ENCODE results near the gene ADAMTSL1. TPM values are rescaled to one million over a fixed set of nuclear protein-coding genes. Genes with fewer than 3 reads are reported as not detected.

Gene ADAMTSL1, protein sequence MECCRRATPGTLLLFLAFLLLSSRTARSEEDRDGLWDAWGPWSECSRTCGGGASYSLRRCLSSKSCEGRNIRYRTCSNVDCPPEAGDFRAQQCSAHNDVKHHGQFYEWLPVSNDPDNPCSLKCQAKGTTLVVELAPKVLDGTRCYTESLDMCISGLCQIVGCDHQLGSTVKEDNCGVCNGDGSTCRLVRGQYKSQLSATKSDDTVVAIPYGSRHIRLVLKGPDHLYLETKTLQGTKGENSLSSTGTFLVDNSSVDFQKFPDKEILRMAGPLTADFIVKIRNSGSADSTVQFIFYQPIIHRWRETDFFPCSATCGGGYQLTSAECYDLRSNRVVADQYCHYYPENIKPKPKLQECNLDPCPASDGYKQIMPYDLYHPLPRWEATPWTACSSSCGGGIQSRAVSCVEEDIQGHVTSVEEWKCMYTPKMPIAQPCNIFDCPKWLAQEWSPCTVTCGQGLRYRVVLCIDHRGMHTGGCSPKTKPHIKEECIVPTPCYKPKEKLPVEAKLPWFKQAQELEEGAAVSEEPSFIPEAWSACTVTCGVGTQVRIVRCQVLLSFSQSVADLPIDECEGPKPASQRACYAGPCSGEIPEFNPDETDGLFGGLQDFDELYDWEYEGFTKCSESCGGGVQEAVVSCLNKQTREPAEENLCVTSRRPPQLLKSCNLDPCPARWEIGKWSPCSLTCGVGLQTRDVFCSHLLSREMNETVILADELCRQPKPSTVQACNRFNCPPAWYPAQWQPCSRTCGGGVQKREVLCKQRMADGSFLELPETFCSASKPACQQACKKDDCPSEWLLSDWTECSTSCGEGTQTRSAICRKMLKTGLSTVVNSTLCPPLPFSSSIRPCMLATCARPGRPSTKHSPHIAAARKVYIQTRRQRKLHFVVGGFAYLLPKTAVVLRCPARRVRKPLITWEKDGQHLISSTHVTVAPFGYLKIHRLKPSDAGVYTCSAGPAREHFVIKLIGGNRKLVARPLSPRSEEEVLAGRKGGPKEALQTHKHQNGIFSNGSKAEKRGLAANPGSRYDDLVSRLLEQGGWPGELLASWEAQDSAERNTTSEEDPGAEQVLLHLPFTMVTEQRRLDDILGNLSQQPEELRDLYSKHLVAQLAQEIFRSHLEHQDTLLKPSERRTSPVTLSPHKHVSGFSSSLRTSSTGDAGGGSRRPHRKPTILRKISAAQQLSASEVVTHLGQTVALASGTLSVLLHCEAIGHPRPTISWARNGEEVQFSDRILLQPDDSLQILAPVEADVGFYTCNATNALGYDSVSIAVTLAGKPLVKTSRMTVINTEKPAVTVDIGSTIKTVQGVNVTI (N-terminal part only)
- 10 to 100 TPM; 10.4 to 15.8 (median 12.3) TPM for polyA plus RNA-seq (ENCODE audit: insufficient read length in 3 of 3)
- long read RNA-seq, donor 1, partial matches to known transcripts: 0 of 1 reads
- long read RNA-seq, donor 1, other reads (novel, unspliced or antisense): 0 of 1 reads
- long read RNA-seq, donor 2: 0 reads
- long read RNA-seq, donor 3, full-length matches to known transcripts: 2 of 2 reads
- long read RNA-seq, donor 3, partial matches to known transcripts: 0 of 2 reads
- long read RNA-seq, donor 3, other reads (novel, unspliced or antisense): 0 of 2 reads
- long read RNA-seq, donor 4, partial matches to known transcripts: 0 of 1 reads
- long read RNA-seq, donor 4, other reads (novel, unspliced or antisense): 0 of 1 reads
- long read RNA-seq, donor 5, partial matches to known transcripts: 0 of 1 reads
- long read RNA-seq, donor 5, other reads (novel, unspliced or antisense): 0 of 1 reads
- long read RNA-seq, donor 6, partial matches to known transcripts: 0 of 1 reads
- long read RNA-seq, donor 6, other reads (novel, unspliced or antisense): 0 of 1 reads
- long read RNA-seq, donor 7, partial matches to known transcripts: 0 of 2 reads
- long read RNA-seq, donor 7, other reads (novel, unspliced or antisense): 0 of 2 reads
- long read RNA-seq, donor 8, full-length matches to known transcripts: 7 of 14 reads
- long read RNA-seq, donor 8, partial matches to known transcripts: 7 of 14 reads
- long read RNA-seq, donor 8, other reads (novel, unspliced or antisense): 0 of 14 reads
- long read RNA-seq, donor 9, partial matches to known transcripts: 0 of 1 reads
- long read RNA-seq, donor 9, other reads (novel, unspliced or antisense): 0 of 1 reads
- long read RNA-seq, donor 10, partial matches to known transcripts: 0 of 2 reads
- long read RNA-seq, donor 10, other reads (novel, unspliced or antisense): 0 of 2 reads
- long read RNA-seq, donor 11: 0 reads
- long read RNA-seq, donor 12, partial matches to known transcripts: 0 of 3 reads
- long read RNA-seq, donor 12, other reads (novel, unspliced or antisense): 0 of 3 reads
- long read RNA-seq, donor 13, partial matches to known transcripts: 0 of 4 reads
- long read RNA-seq, donor 13, other reads (novel, unspliced or antisense): 0 of 4 reads
- long read RNA-seq, donor 14: 0 reads
- long read RNA-seq, donor 15: 0 reads
- long read RNA-seq, donor 16: 0 reads

- peak; percentile 62 for DNase-seq
These were observed at the start of gene ADAMTSL1 for GRCh38 chr9:18473652-18474279. Gene ADAMTSL1, plus strand, starts transcription at chr9:18474153. Its CDS starts 80 bp downstream, at chr9:18474233.

DNA sequence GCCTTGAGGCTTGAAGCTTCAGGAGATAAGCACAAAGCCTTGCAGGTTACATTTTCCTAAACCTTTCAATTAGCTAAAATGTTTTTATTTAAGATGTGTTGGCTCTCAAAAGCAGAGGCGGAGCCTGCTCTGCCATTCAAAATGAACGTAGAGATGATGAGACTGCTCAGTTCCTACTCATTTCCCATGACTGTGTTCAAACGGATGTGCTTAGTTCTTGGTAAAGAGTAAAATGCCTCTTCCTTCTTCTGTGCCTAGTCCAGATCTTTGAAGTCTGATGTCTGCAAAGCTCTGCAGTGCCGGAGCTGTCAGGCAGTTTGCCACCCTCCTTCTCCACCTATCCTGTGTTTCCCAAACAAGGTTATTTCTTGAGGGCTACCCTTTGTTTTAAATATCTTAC is 46.3 kb upstream of the ADAMTSL1 start:
- DNase-seq: no peak

GRCh38 chr9:18428661-18429060 is 45.3 kb upstream of the ADAMTSL1 start:
- DNase-seq: no peak

GRCh38 chr9:18429070-18429469 is 44.9 kb upstream of the ADAMTSL1 start:
- no peak for DNase-seq

GRCh38 chr9:18433620-18434019 is 40.3 kb upstream of the ADAMTSL1 start:
- DNase-seq: no peak

GRCh38 chr9:18437315-18438201 is 36.4 kb upstream of the ADAMTSL1 start:
- peak; percentile 27 for DNase-seq

GRCh38 chr9:18438300-18438925 is 35.5 kb upstream of the ADAMTSL1 start:
- DNase-seq: peak; percentile 77

DNA sequence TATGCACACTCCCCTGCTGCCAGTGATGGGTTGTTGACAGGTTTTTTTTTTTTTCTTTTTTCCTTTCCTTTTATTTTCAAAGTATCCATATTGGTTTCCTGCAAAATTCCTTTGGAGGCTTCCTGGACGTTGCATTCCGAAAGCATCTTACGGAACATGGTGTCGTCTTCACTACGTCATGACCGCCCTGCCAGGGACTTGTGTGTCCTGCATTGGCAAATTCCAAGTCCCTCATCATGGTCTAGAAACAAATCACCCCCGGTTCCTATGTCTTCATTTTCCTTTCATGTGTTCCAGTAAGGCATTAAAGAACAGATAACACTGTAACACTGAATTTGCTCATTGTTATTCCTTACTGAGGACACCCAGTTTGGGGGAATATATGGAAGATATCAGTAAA is 35.0 kb upstream of the ADAMTSL1 start:
- DNase-seq: peak; percentile 14

DNA sequence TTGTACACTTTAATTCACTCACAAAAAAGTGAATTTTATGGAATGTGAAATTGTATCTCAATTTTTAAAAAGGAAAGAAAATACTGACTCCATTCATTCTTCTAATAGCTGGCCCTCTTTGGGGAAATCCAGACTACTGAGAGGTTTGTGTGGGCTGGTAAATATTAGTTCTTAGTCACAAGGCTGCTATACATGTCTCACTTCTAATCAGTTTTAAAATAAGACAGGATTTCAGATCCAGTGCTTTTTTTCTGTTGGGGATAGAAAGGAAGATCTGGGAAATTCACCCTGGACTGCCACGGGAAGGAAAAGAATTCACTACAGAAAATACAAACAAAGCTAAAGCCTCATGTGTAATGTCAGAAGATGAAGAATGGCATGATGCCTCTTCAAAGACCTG is 32.7 kb upstream of the ADAMTSL1 start:
- no peak for DNase-seq

DNA sequence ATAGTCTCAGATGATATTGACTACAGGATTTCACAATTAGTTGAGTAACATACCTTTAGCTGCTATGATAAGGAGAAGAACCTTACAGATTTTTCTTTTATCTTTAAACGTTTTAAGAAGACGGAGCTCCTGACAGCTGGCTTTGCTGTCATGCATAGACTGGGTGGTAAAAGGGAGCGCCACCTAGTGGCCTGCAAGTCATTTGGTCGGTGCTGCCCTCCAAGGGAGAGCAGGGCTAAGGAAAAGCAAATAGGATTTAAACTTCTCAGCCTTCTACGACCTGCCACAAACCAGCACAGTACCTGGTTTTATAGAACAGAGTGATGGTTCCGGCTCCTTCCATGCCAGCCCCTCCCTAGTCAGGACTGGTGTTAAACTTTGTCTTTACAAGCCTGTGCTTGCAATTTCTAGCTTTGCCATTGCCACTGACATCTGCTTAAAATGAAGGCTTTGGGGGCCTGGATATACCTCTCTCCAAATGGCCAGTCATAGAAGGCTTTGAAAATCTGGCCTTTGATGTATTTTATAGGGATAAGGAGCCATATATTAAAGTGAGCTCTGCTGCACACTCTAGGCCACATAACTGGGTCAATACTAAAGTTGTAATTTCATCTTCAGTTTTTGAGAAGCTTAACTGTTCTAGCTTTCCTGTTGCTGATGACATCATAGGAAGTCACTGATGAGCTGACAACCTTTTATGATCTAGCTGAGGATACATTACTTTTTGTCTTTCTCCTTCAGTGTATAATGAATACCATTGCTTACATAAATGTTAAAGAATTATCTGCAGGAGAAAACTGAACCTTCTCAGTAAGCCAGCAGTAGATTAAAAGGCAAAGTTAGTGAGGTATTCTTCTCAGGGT is 31.1 kb upstream of the ADAMTSL1 start:
- peak; percentile 76 for DNase-seq

GRCh38 chr9:18447131-18447530 is 26.8 kb upstream of the ADAMTSL1 start:
- DNase-seq: no peak

GRCh38 chr9:18447541-18447940 is 26.4 kb upstream of the ADAMTSL1 start:
- DNase-seq: no peak

GRCh38 chr9:18448101-18448500 is 25.9 kb upstream of the ADAMTSL1 start:
- no peak for DNase-seq

GRCh38 chr9:18451406-18451805 is 22.5 kb upstream of the ADAMTSL1 start:
- DNase-seq: no peak

GRCh38 chr9:18452276-18452675 is 21.7 kb upstream of the ADAMTSL1 start:
- no peak for DNase-seq

- no peak for DNase-seq
These were observed 17.2 kb upstream of the ADAMTSL1 start for GRCh38 chr9:18456624-18457237.
